ENCODE measurements around the gene HDLBP.

Gene HDLBP

GRCh38 chr2:241258505-241259280 lies 56.8 kb downstream of the HDLBP start:
- Histone ChIP-seq H3K4me3 (ENCODE audit: low read depth in 1 of 5, low read length in 5 of 5) (no peak overlapping the region), H3K36me3 (ENCODE audit: control insufficient read depth in 5 of 5, insufficient read depth in 5 of 5, low read length in 5 of 5) (peaks cover 22 to 97% (median 76%) of the 10 kb centered on the region in 5 donors)

GRCh38 chr2:241257419-241258032 lies 57.9 kb downstream of the HDLBP start:
- H3K4me3 ChIP-seq (ENCODE audit: low read depth in 1 of 5, low read length in 5 of 5) = no peak overlapping the region
- H3K36me3 ChIP-seq (ENCODE audit: control insufficient read depth in 5 of 5, insufficient read depth in 5 of 5, low read length in 5 of 5) = peaks cover 21 to 97% (median 76%) of the 10 kb centered on the region in 5 donors
- no peaks in the 10 kb centered on the region for H3K27me3 ChIP-seq (ENCODE audit: control insufficient read depth in 5 of 5, insufficient read depth in 4 of 5, low read length in 5 of 5)
- no peak overlapping the region for H3K9ac ChIP-seq (ENCODE audit: low read length in 5 of 5)
- peaks cover 0 to 8% (median 4%) of the 10 kb centered on the region in 5 donors for H3K4me1 ChIP-seq (ENCODE audit: control insufficient read depth in 5 of 5, insufficient read depth in 5 of 5, low read length in 5 of 5)
- H3K9me3 ChIP-seq (ENCODE audit: control insufficient read depth in 5 of 5, low read length in 5 of 5) = no peaks in the 10 kb centered on the region
- no peak overlapping the region for H3K27ac ChIP-seq (ENCODE audit: low read depth, low read length)

More at GRCh38 chr2:241258505-241259280, 56.8 kb downstream of the HDLBP start:
- Histone ChIP-seq H3K4me1 (ENCODE audit: control insufficient read depth in 5 of 5, insufficient read depth in 5 of 5, low read length in 5 of 5) (peaks cover 0 to 8% (median 4%) of the 10 kb centered on the region in 5 donors), H3K9me3 (ENCODE audit: control insufficient read depth in 5 of 5, low read length in 5 of 5) (no peaks in the 10 kb centered on the region), H3K9ac (ENCODE audit: low read length in 5 of 5) (no peak overlapping the region), H3K27ac (ENCODE audit: low read depth, low read length) (no peak overlapping the region), H3K27me3 (ENCODE audit: control insufficient read depth in 5 of 5, insufficient read depth in 4 of 5, low read length in 5 of 5) (no peaks in the 10 kb centered on the region)

GRCh38 chr2:241256168-241256545 lies 59.3 kb downstream of the HDLBP start:
- H3K9ac ChIP-seq (ENCODE audit: low read length in 5 of 5) = no peak overlapping the region
- peaks cover 13 to 97% (median 76%) of the 10 kb centered on the region in 5 donors for H3K36me3 ChIP-seq (ENCODE audit: control insufficient read depth in 5 of 5, insufficient read depth in 5 of 5, low read length in 5 of 5)

GRCh38 chr2:241255542-241256167 lies 59.8 kb downstream of the HDLBP start:
- H3K4me1 ChIP-seq (ENCODE audit: control insufficient read depth in 5 of 5, insufficient read depth in 5 of 5, low read length in 5 of 5) = peaks cover 0 to 6% (median 4%) of the 10 kb centered on the region in 5 donors
- no peak overlapping the region for H3K27ac ChIP-seq (ENCODE audit: low read depth, low read length)
- H3K36me3 ChIP-seq (ENCODE audit: control insufficient read depth in 5 of 5, insufficient read depth in 5 of 5, low read length in 5 of 5) = peaks cover 13 to 97% (median 76%) of the 10 kb centered on the region in 5 donors
- H3K4me3 ChIP-seq (ENCODE audit: low read depth in 1 of 5, low read length in 5 of 5) = no peak overlapping the region
- no peak overlapping the region for H3K9ac ChIP-seq (ENCODE audit: low read length in 5 of 5)
- H3K9me3 ChIP-seq (ENCODE audit: control insufficient read depth in 5 of 5, low read length in 5 of 5) = no peaks in the 10 kb centered on the region
- no peaks in the 10 kb centered on the region for H3K27me3 ChIP-seq (ENCODE audit: control insufficient read depth in 5 of 5, insufficient read depth in 4 of 5, low read length in 5 of 5)

More at GRCh38 chr2:241256168-241256545, 59.3 kb downstream of the HDLBP start:
- H3K4me1 ChIP-seq (ENCODE audit: control insufficient read depth in 5 of 5, insufficient read depth in 5 of 5, low read length in 5 of 5) = peaks cover 0 to 6% (median 4%) of the 10 kb centered on the region in 5 donors
- no peak overlapping the region for H3K4me3 ChIP-seq (ENCODE audit: low read depth in 1 of 5, low read length in 5 of 5)
- H3K27ac ChIP-seq (ENCODE audit: low read depth, low read length) = no peak overlapping the region
- no peaks in the 10 kb centered on the region for H3K9me3 ChIP-seq (ENCODE audit: control insufficient read depth in 5 of 5, low read length in 5 of 5)
- no peaks in the 10 kb centered on the region for H3K27me3 ChIP-seq (ENCODE audit: control insufficient read depth in 5 of 5, insufficient read depth in 4 of 5, low read length in 5 of 5)

GRCh38 chr2:241254904-241255351 lies 60.5 kb downstream of the HDLBP start:
- Histone ChIP-seq H3K9me3 (ENCODE audit: control insufficient read depth in 5 of 5, low read length in 5 of 5) (no peaks in the 10 kb centered on the region), H3K4me1 (ENCODE audit: control insufficient read depth in 5 of 5, insufficient read depth in 5 of 5, low read length in 5 of 5) (peaks cover 0 to 6% (median 4%) of the 10 kb centered on the region in 5 donors), H3K9ac (ENCODE audit: low read length in 5 of 5) (no peak overlapping the region), H3K27ac (ENCODE audit: low read depth, low read length) (no peak overlapping the region), H3K4me3 (ENCODE audit: low read depth in 1 of 5, low read length in 5 of 5) (no peak overlapping the region), H3K36me3 (ENCODE audit: control insufficient read depth in 5 of 5, insufficient read depth in 5 of 5, low read length in 5 of 5) (peaks cover 13 to 97% (median 78%) of the 10 kb centered on the region in 5 donors), H3K27me3 (ENCODE audit: control insufficient read depth in 5 of 5, insufficient read depth in 4 of 5, low read length in 5 of 5) (no peaks in the 10 kb centered on the region)

- Histone ChIP-seq H3K27me3 (ENCODE audit: control insufficient read depth in 5 of 5, insufficient read depth in 4 of 5, low read length in 5 of 5) (no peaks in the 10 kb centered on the region), H3K9me3 (ENCODE audit: control insufficient read depth in 5 of 5, low read length in 5 of 5) (no peaks in the 10 kb centered on the region), H3K4me1 (ENCODE audit: control insufficient read depth in 5 of 5, insufficient read depth in 5 of 5, low read length in 5 of 5) (no peaks in the 10 kb centered on the region), H3K27ac (ENCODE audit: low read depth, low read length) (no peak overlapping the region), H3K4me3 (ENCODE audit: low read depth in 1 of 5, low read length in 5 of 5) (no peak overlapping the region), H3K9ac (ENCODE audit: low read length in 5 of 5) (no peak overlapping the region), H3K36me3 (ENCODE audit: control insufficient read depth in 5 of 5, insufficient read depth in 5 of 5, low read length in 5 of 5) (peaks cover 16 to 98% (median 91%) of the 10 kb centered on the region in 5 donors)
These were observed 62.5 kb downstream of the HDLBP start for GRCh38 chr2:241252778-241253475.

- no peaks in the 10 kb centered on the region for H3K9me3 ChIP-seq (ENCODE audit: control insufficient read depth in 5 of 5, low read length in 5 of 5)
- no peak overlapping the region for H3K4me3 ChIP-seq (ENCODE audit: low read depth in 1 of 5, low read length in 5 of 5)
- H3K9ac ChIP-seq (ENCODE audit: low read length in 5 of 5) = no peak overlapping the region
- H3K36me3 ChIP-seq (ENCODE audit: control insufficient read depth in 5 of 5, insufficient read depth in 5 of 5, low read length in 5 of 5) = peaks cover 21 to 98% (median 95%) of the 10 kb centered on the region in 5 donors
- no peaks in the 10 kb centered on the region for H3K4me1 ChIP-seq (ENCODE audit: control insufficient read depth in 5 of 5, insufficient read depth in 5 of 5, low read length in 5 of 5)
- H3K27ac ChIP-seq (ENCODE audit: low read depth, low read length) = no peak overlapping the region
- H3K27me3 ChIP-seq (ENCODE audit: control insufficient read depth in 5 of 5, insufficient read depth in 4 of 5, low read length in 5 of 5) = no peaks in the 10 kb centered on the region
These were observed 65.8 kb downstream of the HDLBP start for GRCh38 chr2:241249654-241250053.

- Histone ChIP-seq H3K9me3 (ENCODE audit: control insufficient read depth in 5 of 5, low read length in 5 of 5) (no peaks in the 10 kb centered on the region), H3K27ac (ENCODE audit: low read depth, low read length) (no peak overlapping the region), H3K27me3 (ENCODE audit: control insufficient read depth in 5 of 5, insufficient read depth in 4 of 5, low read length in 5 of 5) (no peaks in the 10 kb centered on the region), H3K9ac (ENCODE audit: low read length in 5 of 5) (no peak overlapping the region), H3K36me3 (ENCODE audit: control insufficient read depth in 5 of 5, insufficient read depth in 5 of 5, low read length in 5 of 5) (peaks cover 26 to 100% (median 99%) of the 10 kb centered on the region in 5 donors), H3K4me3 (ENCODE audit: low read depth in 1 of 5, low read length in 5 of 5) (no peak overlapping the region), H3K4me1 (ENCODE audit: control insufficient read depth in 5 of 5, insufficient read depth in 5 of 5, low read length in 5 of 5) (no peaks in the 10 kb centered on the region)
These were observed 66.6 kb downstream of the HDLBP start for GRCh38 chr2:241248897-241249296.

- Histone ChIP-seq H3K9me3 (ENCODE audit: control insufficient read depth in 5 of 5, low read length in 5 of 5) (no peaks in the 10 kb centered on the region), H3K9ac (ENCODE audit: low read length in 5 of 5) (no peak overlapping the region), H3K27ac (ENCODE audit: low read depth, low read length) (no peak overlapping the region), H3K27me3 (ENCODE audit: control insufficient read depth in 5 of 5, insufficient read depth in 4 of 5, low read length in 5 of 5) (no peaks in the 10 kb centered on the region), H3K36me3 (ENCODE audit: control insufficient read depth in 5 of 5, insufficient read depth in 5 of 5, low read length in 5 of 5) (peaks cover 24 to 100% (median 99%) of the 10 kb centered on the region in 5 donors), H3K4me1 (ENCODE audit: control insufficient read depth in 5 of 5, insufficient read depth in 5 of 5, low read length in 5 of 5) (no peaks in the 10 kb centered on the region), H3K4me3 (ENCODE audit: low read depth in 1 of 5, low read length in 5 of 5) (no peak overlapping the region)
These were observed 67.2 kb downstream of the HDLBP start for GRCh38 chr2:241248289-241248688.

Data from subcutaneous abdominal adipose tissue (tissue), 5 donors.